Measurements from ENCODE around the gene ADRM1.

DNA sequence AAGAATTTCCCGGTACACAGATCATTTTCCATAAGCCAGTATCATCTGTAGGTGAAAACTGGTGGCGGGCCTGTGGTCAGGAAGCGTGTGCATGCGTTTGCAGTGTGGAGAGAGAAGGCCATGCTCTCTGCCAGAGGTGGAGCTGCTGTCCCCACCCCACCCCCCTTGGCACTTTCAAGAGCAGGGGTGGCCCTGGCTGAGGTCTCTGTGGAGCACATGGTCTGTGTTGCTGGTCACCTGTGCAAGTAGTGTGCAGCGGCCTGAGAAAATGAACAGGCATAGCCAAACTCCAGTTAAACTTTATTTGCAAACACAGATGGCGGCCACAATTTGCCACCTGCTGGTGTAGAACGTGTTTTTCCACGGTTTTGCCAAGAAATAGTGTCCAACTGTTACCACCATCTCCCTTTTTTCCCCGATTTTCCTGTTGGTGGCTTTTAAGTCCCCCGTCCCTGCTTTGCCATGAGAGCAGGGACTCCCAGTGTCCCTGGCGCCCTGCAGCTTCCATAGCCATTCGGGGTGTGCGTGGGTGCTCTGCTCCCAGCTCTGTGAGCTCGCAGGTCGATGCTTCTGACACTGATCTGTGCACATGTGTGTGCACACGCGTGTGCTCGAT is 2.5 kb downstream of the ADRM1 start:
- no peak for TF ChIP-seq POLR2A (IDR thresholded peaks at IDR 0.05)
- TF ChIP-seq, protein P1, sequence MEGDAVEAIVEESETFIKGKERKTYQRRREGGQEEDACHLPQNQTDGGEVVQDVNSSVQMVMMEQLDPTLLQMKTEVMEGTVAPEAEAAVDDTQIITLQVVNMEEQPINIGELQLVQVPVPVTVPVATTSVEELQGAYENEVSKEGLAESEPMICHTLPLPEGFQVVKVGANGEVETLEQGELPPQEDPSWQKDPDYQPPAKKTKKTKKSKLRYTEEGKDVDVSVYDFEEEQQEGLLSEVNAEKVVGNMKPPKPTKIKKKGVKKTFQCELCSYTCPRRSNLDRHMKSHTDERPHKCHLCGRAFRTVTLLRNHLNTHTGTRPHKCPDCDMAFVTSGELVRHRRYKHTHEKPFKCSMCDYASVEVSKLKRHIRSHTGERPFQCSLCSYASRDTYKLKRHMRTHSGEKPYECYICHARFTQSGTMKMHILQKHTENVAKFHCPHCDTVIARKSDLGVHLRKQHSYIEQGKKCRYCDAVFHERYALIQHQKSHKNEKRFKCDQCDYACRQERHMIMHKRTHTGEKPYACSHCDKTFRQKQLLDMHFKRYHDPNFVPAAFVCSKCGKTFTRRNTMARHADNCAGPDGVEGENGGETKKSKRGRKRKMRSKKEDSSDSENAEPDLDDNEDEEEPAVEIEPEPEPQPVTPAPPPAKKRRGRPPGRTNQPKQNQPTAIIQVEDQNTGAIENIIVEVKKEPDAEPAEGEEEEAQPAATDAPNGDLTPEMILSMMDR (IDR thresholded peaks at IDR 0.05): no peak
- TF ChIP-seq POLR2AphosphoS5 (IDR thresholded peaks at IDR 0.05): no peak
- no peak for TF ChIP-seq EP300 (IDR thresholded peaks at IDR 0.05)
